GM12891 (cell line): ENCODE results near the gene SLC38A6. TPM values are rescaled to one million over a fixed set of nuclear protein-coding genes. Genes with fewer than 3 reads are reported as not detected.

Experiments
- DNase-seq: peaks from one replicate; pipeline ENCODE4 v3.0.0; 2011; ENCODE audit warnings: low spot score; ENCODE audit not compliant: insufficient read length
- FAIRE-seq: peaks from 2 replicates; lab custom pipeline; 2011; peaks lifted over from hg19 to GRCh38; lab: Jason Lieb, UNC
- PAX5 ChIP-seq: IDR thresholded peaks from 2 replicates; pipeline ENCODE4 v1.6.1; 2011; ENCODE audit warnings: low read length, moderate library complexity, mild to moderate bottlenecking; ENCODE audit not compliant: insufficient read depth, severe bottlenecking
- POLR2A ChIP-seq: IDR thresholded peaks from 2 replicates; pipeline ENCODE4 v1.6.1; 2011; ENCODE audit warnings: low read depth, low read length, control low read depth
- POLR2AphosphoS5 ChIP-seq: IDR thresholded peaks from 2 replicates; pipeline ENCODE4 v1.6.1; 2011; ENCODE audit warnings: low read depth, low read length, control low read depth
- POU2F2 ChIP-seq: IDR thresholded peaks from 2 replicates; pipeline ENCODE4 v1.6.1; 2011; ENCODE audit warnings: low read depth, mild to moderate bottlenecking, control low read depth, low read length, moderate library complexity
- SPI1 ChIP-seq: IDR thresholded peaks from 2 replicates; pipeline ENCODE4 v1.6.1; 2011; ENCODE audit warnings: low read depth, low read length, control low read depth
- TAF1 ChIP-seq: IDR thresholded peaks from 2 replicates; pipeline ENCODE4 v1.6.1; 2011; ENCODE audit warnings: low read depth, low read length, control low read depth
- polyA plus RNA-seq: library from polyadenylated mRNA; unstranded; fragments of >200 nt; gene quantifications from one replicate; pipeline ENCODE4 v1.2.1, GENCODE V29; 2012; ENCODE audit warnings: low read depth, missing spikeins, inconsistent platforms; ENCODE audit not compliant: missing spikeins

Gene SLC38A6
- polyA plus RNA-seq: 2.2 TPM

DNA sequence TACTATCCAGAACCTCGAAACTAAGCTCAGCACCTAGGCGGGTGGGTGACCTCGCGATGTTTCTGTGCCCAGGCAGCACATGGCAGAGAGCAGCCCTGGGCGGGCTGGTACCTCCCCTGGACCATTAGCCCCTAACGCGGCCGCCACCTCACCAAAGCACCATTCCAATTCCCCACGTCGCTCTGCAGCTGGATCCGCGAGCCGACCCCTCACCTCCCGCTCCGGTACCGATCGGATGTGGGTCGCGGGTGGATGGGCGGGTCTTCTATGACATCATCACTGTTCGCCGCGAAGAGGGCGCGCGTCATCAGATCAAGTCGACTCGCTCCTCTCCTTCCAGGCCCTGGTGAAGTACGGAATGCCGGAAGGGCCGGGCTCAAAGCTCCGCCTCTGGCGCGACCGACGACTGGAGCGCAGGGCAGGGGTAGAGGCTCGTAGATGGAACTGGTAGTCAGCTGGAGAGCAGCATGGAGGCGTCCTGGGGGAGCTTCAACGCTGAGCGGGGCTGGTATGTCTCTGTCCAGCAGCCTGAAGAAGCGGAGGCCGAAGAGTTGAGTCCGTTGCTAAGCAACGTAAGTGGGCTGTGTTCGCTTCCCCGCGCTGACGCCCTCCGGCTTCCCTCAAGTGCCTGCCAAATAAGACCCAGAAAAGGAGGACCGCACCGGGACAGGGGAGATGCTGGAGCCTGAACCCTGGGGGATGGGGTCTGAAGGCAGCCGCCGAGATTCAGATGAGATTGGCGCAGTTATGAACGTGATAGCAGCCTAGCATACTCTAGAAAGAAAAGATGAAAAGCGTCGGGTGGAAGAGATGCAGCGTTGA lies at the start of gene SLC38A6, which contains the start of gene TRMT5:
SLC38A6 (plus strand) TSS at position 435 of the 822 bp plus-strand sequence; CDS start at position 468, 33 bp downstream.
TRMT5 (minus strand) TSS at position 269 of the 822 bp plus-strand sequence; CDS start at position 163, 106 bp downstream.
- TF ChIP-seq SPI1 (no peak), POLR2A (peak; percentile 68; the same call in 1 of the 2 replicates), POU2F2 (0 out of 2 replicates have a peak, but pooled peaks have one; percentile 44), PAX5 (no peak), TAF1 (no peak; the same call in 1 of the 2 replicates), POLR2AphosphoS5 (peak; percentile 60; the same call in 1 of the 2 replicates)
- FAIRE-seq (peak; percentile 98), DNase-seq (peak; percentile 59)

DNA sequence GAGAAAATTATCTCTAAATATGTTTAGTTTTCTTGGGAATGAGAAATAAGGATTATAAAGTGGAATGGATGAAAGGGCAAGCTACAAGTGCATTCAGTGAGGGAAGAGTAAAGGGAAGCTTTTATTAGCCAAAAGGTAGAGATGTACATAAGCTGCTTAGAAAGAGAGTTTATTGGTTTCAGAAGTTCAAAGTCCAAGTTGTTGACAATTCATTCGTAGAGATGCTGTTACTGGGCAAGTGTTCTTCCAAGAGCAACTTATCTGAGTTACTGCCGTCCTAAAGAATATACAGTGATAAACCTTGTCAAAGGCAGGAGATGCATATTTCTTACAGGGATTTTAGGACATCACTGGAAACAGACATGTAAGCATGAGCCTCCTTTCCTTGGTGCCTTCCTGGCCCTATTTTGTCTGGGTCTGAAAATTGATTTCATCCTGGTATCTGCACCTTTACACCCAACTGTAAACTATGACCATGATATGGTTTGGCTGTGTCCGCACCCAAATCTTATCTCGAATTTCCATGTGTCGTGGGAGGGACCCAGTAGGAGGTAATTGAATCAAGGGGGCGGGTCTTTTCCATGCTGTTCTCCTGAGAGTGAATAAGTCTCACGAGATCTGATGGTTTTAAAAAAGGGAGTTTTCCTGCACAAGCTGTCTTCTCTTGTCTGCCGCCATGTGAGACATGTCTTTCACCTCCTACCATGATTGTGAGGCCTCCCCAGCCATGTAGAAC lies 47.0 kb upstream of the SLC38A6 start:
- FAIRE-seq (no peak), DNase-seq (no peak)
- TF ChIP-seq SPI1 (no peak), TAF1 (no peak), POLR2A (no peak), POU2F2 (no peak), POLR2AphosphoS5 (no peak), PAX5 (no peak)

DNA sequence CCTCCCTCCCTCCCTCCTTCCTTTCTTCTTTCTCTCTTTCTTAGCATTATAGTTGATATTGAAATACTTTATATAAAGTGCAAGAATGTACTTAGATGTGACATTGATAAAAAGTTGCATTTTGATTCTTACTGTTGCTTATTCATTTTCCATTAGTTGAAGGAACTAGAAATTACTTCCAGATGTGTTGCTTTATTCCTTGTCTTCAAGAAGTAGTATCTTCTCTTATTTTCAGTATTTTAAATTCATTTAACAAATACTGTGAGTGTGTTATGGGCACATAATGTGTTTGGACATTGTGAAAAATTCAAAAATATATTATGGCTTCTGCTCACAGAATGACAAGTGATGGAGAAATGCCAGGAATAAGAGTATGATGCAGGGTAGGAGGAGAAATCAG lies 45.7 kb upstream of the SLC38A6 start:
- no peak for FAIRE-seq
- TF ChIP-seq POLR2AphosphoS5: no peak
- TF ChIP-seq TAF1: no peak
- TF ChIP-seq PAX5: no peak
- no peak for TF ChIP-seq POU2F2
- TF ChIP-seq SPI1: no peak
- TF ChIP-seq POLR2A: no peak
- DNase-seq: no peak

DNA sequence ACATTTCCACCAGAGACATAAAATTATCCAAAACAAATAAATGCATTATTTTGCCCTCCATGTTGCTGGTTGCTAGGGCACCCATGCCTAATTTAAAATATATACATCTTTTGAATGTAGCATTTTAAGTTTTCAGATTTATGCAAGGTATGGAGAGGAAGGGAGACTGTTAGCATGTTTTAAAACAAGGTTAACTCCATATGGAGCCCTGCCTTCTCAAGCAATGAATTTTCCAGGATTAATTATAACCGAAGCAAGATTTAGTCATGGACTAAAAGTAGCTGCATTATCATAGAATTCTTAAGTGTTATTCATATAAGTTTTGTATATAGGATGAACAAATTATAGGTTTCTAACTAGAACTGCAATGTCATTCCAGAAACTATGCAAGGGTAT lies 37.4 kb upstream of the SLC38A6 start:
- FAIRE-seq (no peak), DNase-seq (no peak)
- TF ChIP-seq TAF1 (no peak), POU2F2 (no peak), PAX5 (no peak), POLR2AphosphoS5 (no peak), POLR2A (no peak), SPI1 (no peak)

DNA sequence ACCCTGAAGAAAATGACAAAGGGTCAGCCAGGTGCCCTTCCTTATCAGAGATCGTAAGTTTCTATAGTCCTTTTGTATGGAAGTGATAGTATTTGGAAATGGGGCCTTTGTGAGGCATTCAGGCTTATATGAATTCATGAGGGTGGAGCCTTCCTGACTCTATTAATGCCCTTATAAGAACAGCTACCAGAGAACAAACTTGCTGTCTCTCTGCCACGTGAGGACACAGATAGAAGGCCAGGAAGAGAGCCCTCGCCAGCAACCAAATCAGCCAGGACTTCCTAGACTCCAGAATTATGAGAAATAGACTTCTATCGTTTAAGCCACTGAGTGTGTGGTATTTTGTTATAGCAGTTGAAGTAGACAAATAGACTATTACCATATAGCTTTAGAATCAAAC lies 36.8 kb upstream of the SLC38A6 start:
- FAIRE-seq: peak; percentile 13
- DNase-seq: no peak
- TF ChIP-seq POLR2AphosphoS5 (no peak), POU2F2 (no peak), TAF1 (no peak), SPI1 (no peak), POLR2A (no peak), PAX5 (no peak)

DNA sequence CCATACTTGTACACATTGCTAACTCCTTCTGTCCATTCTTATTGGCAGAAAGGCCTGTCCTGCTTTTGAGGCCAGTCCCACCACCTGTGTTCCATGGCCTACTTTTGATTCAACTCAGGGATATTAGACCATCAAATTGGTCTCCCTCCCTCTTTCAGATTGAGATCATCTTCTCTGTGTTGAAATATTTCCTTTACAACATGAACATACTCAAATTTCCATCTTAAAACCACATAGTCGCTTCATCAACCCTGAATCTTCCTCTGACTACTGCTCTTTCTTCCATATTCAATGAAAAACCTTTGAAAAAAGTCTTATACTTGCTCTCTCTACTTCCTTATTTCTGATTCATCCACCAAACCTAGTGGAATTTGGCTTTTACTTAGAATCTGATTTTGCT lies 35.1 kb upstream of the SLC38A6 start:
- TF ChIP-seq POU2F2 (no peak), TAF1 (no peak), SPI1 (no peak), POLR2AphosphoS5 (no peak), PAX5 (no peak), POLR2A (no peak)
- FAIRE-seq: no peak
- no peak for DNase-seq

DNA sequence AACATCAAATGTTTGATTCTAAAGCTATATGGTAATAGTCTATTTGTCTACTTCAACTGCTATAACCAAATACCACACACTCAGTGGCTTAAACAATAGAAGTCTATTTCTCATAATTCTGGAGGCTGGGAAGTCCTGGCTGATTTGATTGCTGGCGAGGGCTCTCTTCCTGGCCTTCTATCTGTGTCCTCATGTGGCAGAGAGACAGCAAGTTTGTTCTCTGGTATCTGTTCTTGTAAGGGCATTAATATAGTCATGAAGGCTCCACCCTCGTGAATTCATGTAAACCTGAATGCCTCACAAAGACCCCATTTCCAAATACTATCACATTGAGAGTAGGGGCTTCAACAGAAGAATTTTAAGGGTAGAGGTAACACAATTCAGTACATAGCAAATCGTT lies 34.3 kb upstream of the SLC38A6 start:
- DNase-seq: no peak
- TF ChIP-seq TAF1: no peak
- no peak for TF ChIP-seq PAX5
- FAIRE-seq: no peak

DNA sequence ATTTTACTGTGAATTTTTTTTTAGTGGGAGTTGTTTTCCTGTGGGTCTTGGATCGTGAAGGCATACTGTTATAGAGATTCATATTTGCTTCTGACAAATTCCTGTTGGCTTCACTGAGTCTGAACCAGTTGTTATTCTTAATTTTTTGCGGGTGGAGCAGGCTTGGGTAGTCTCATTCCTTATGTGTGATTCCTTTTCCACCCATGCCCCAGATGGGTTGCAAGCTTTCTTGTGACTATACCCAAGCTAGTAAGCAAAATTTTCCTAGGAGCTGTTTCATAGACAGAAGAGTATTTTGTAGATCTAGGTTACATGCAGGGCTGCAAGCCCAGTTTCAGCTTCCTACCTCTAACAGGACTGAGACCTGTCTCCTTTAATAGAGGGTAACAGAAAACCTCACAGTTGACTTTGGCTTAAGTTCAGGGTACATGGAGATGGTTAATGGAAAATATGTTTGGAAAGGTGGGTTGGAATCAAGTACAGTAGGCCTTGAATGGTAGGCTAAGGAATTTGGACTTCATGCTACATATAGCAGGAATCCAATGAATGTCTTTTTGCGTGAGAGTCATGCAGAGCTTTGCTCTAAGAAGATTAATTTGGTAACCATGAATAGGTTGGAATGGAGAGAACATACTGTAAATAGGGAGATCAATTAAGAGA lies 29.1 kb upstream of the SLC38A6 start:
- no peak for TF ChIP-seq PAX5
- no peak for TF ChIP-seq POLR2A
- TF ChIP-seq TAF1: no peak
- TF ChIP-seq POU2F2: no peak
- no peak for TF ChIP-seq POLR2AphosphoS5
- no peak for TF ChIP-seq SPI1
- no peak for FAIRE-seq
- no peak for DNase-seq
